MM.1S (cell line): ENCODE data around the gene CUL2.

Experiments used
- DNase-seq: peaks from one replicate; pipeline ENCODE4 v3.0.0-alpha.2; 2015
- H2AFZ ChIP-seq: fragments of 300-600 bp; sonication (generic); 2 replicates; pipeline ENCODE4 v1.6.0; 2016; ENCODE audit warnings: antibody characterized with exemption, low read length
- H3F3A ChIP-seq: fragments of 300-600 bp; sonication (generic); 2 replicates; pipeline ENCODE4 v1.6.1; 2016; ENCODE audit warnings: mild to moderate bottlenecking, antibody characterized with exemption, low read length, moderate library complexity, mixed read lengths; ENCODE audit not compliant: insufficient read depth
- H3K27ac ChIP-seq: fragments of 300-600 bp; sonication (generic); 2 replicates; pipeline ENCODE4 v1.5.1; 2016; ENCODE audit warnings: mild to moderate bottlenecking, low read length
- H3K27me3 ChIP-seq: fragments of 300-600 bp; sonication (generic); replicated peaks from 2 replicates; pipeline ENCODE4 v1.6.0; 2016; ENCODE audit warnings: low read length; ENCODE audit not compliant: insufficient read depth
- H3K36me3 ChIP-seq: fragments of 300-600 bp; sonication (generic); replicated peaks from 2 replicates; pipeline ENCODE4 v1.6.1; 2016; ENCODE audit warnings: mild to moderate bottlenecking, low read length, mixed read lengths; ENCODE audit not compliant: insufficient read depth
- H3K4me1 ChIP-seq: fragments of 300-600 bp; sonication (generic); 2 replicates; pipeline ENCODE4 v1.6.1; 2016; ENCODE audit warnings: low read length, mixed read lengths
- H3K4me2 ChIP-seq: fragments of 300-600 bp; sonication (generic); 2 replicates; pipeline ENCODE4 v1.6.0; 2016; ENCODE audit warnings: low read depth, low read length
- H3K4me3 ChIP-seq: fragments of 300-600 bp; sonication (generic); 2 replicates; pipeline ENCODE4 v1.5.1; 2016; ENCODE audit warnings: low read length, mixed read lengths
- H3K79me2 ChIP-seq: fragments of 300-600 bp; sonication (generic); 2 replicates; pipeline ENCODE4 v1.6.1; 2016; ENCODE audit warnings: mixed run types, low read length, mixed read lengths
- H3K9ac ChIP-seq: fragments of 300-600 bp; sonication (generic); 2 replicates; pipeline ENCODE4 v1.6.1; 2016; ENCODE audit warnings: low read length, mixed read lengths
- H3K9me2 ChIP-seq: fragments of 300-600 bp; sonication (generic); replicated peaks from 2 replicates; pipeline ENCODE4 v1.6.1; 2016; ENCODE audit warnings: mild to moderate bottlenecking, low read length, mixed read lengths; ENCODE audit not compliant: insufficient read depth
- H3K9me3 ChIP-seq: fragments of 300-600 bp; sonication (generic); replicated peaks from 2 replicates; pipeline ENCODE4 v1.6.1; 2016; ENCODE audit warnings: mild to moderate bottlenecking, low read length, mixed read lengths; ENCODE audit not compliant: insufficient read depth
- H4K20me1 ChIP-seq: fragments of 300-600 bp; sonication (generic); 2 replicates; pipeline ENCODE4 v1.6.1; 2016; ENCODE audit warnings: mild to moderate bottlenecking, low read length, moderate library complexity, mixed read lengths; ENCODE audit not compliant: insufficient read depth
- EZH2 ChIP-seq: fragments of 300-600 bp; sonication (generic); optimal IDR thresholded peaks from 2 replicates; pipeline ENCODE3; 2017; ENCODE audit warnings: low read depth, mild to moderate bottlenecking, antibody characterized with exemption, low read length, mixed read lengths
- EZH2phosphoT487 ChIP-seq: fragments of 300-600 bp; sonication (generic); IDR thresholded peaks from 2 replicates; pipeline ENCODE4 v1.6.1; 2018; ENCODE audit warnings: antibody characterized with exemption, low read length
- TF ChIP-seq, protein P1 (sequence below): fragments of 300-600 bp; sonication (generic); IDR thresholded peaks from 2 replicates; pipeline ENCODE4 v1.5.1; 2016; ENCODE audit warnings: antibody characterized with exemption, low read length, mixed read lengths

CUL2 gene

DNA sequence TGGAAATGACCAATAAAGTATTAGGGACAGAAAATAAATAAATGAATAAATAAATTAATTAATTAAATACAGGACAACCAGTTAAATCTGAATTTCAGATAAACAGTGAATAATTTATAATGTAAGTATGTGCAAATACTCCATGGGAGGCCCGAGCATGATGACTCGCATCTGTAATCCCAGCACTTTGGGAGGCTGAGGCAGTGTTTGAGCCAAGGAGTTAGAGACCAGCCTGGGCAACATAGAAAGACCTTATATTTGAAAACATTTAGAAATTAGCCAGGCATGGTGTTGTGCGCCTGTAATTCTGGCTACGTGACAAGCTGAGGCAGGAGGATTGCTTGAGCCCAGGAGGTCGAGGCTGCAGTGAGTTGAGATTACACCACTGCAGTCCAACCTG lies 123.7 kb downstream of the CUL2 start:
- Histone ChIP-seq H3F3A (no peaks in the 10 kb centered on the region), H3K4me3 (no peak overlapping the region), H3K9me2 (no peaks in the 10 kb centered on the region), H4K20me1 (no peaks in the 10 kb centered on the region), H3K4me2 (no peak overlapping the region), H3K9me3 (no peaks in the 10 kb centered on the region), H3K9ac (no peak overlapping the region), H3K27ac (no peak overlapping the region), H3K36me3 (no peaks in the 10 kb centered on the region), H3K4me1 (no peaks in the 10 kb centered on the region), H3K79me2 (no peaks in the 10 kb centered on the region), H2AFZ (no peak overlapping the region), H3K27me3 (no peaks in the 10 kb centered on the region)
- no peak for DNase-seq
- TF ChIP-seq EZH2phosphoT487 (no peak), EZH2 (no peak)
- TF ChIP-seq, protein P1, sequence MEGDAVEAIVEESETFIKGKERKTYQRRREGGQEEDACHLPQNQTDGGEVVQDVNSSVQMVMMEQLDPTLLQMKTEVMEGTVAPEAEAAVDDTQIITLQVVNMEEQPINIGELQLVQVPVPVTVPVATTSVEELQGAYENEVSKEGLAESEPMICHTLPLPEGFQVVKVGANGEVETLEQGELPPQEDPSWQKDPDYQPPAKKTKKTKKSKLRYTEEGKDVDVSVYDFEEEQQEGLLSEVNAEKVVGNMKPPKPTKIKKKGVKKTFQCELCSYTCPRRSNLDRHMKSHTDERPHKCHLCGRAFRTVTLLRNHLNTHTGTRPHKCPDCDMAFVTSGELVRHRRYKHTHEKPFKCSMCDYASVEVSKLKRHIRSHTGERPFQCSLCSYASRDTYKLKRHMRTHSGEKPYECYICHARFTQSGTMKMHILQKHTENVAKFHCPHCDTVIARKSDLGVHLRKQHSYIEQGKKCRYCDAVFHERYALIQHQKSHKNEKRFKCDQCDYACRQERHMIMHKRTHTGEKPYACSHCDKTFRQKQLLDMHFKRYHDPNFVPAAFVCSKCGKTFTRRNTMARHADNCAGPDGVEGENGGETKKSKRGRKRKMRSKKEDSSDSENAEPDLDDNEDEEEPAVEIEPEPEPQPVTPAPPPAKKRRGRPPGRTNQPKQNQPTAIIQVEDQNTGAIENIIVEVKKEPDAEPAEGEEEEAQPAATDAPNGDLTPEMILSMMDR, result no peak

DNA sequence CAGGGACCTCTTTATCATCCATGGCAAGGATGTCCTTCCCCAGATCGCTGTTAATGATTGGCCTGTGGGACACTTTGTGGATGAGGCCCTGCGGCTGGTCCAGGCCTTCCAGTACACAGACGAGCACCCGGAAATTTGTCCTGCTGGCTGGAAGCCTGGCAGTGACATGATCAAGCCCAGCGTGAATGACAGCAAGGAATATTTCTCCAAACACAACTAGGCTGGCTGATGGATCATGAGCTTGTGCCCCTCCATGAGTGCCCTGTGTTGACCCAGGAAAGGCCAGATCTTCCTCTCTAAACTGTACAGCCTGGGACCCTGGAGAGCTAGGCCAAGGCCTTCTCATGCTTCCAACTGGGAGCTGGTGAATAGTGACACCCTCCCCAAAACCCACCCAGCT lies 124.1 kb downstream of the CUL2 start:
- Histone ChIP-seq H3K36me3 (no peaks in the 10 kb centered on the region), H3K9ac (no peak overlapping the region), H3K4me1 (no peaks in the 10 kb centered on the region), H3K27ac (no peak overlapping the region), H3K79me2 (no peaks in the 10 kb centered on the region), H3K9me3 (no peaks in the 10 kb centered on the region), H2AFZ (no peak overlapping the region), H3K4me3 (no peak overlapping the region), H3K27me3 (no peaks in the 10 kb centered on the region), H3K4me2 (no peak overlapping the region), H3K9me2 (no peaks in the 10 kb centered on the region), H4K20me1 (no peaks in the 10 kb centered on the region), H3F3A (no peaks in the 10 kb centered on the region)
- TF ChIP-seq EZH2phosphoT487, result no peak
- TF ChIP-seq, protein P1, result no peak
- DNase-seq, result no peak

DNA sequence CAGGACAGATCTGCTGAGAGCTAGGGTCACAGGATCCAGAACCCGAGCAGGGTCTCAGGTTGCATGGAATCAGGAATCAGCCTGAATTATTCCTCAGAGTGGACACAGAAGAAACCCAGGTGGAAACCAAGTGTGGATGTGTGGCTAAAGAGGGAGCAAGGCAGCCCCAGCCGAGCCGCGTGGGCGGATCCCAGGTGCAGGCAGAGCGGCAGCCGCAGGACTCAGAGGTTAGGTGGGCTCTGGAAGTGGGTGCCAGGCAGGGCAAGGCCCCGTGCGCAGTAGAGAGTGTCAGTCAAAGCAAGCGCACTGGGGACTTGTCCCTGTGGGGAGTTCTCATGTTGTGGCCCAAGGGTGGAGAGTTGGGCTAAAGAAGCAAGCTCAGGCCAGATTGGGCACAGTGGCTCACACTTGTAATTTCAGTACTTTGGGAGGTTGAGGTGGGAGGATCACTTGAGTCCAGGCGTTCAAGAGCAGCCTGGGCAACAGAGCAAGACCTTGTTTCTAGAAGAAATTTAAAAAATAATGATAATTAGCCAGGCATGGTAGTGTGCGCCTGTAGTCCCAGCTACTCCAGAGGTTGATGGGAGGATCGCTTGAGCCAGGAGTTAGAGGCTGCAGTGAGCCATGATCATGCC lies 125.9 kb downstream of the CUL2 start:
- Histone ChIP-seq H3K79me2 (no peaks in the 10 kb centered on the region), H3K27me3 (no peaks in the 10 kb centered on the region), H3K4me2 (no peak overlapping the region), H3K4me1 (no peaks in the 10 kb centered on the region), H3K9me2 (no peaks in the 10 kb centered on the region), H3F3A (no peaks in the 10 kb centered on the region), H3K9me3 (no peaks in the 10 kb centered on the region), H3K4me3 (no peak overlapping the region), H3K9ac (no peak overlapping the region), H2AFZ (no peak overlapping the region), H3K27ac (no peak overlapping the region), H3K36me3 (no peaks in the 10 kb centered on the region), H4K20me1 (no peaks in the 10 kb centered on the region)
- no peak for DNase-seq
- TF ChIP-seq EZH2phosphoT487 (no peak), EZH2 (no peak)
- TF ChIP-seq, protein P1, result no peak
